Fibroblast of lung (primary cell): Measurements from ENCODE around the gene KDM3A.

Source experiments
- EZH2 ChIP-seq: IDR thresholded peaks from 2 replicates; pipeline ENCODE4 v1.5.1; 2012; ENCODE audit warnings: low read length, control low read depth, mild to moderate bottlenecking; ENCODE audit errors: missing control alignments
- TF ChIP-seq, protein P1 (sequence below), 2 donors: IDR thresholded peaks in 1 of 2; conservative IDR thresholded peaks in 1 of 2; 1 replicate in 1 of 2; 2 replicates in 1 of 2; pipeline ENCODE4 v1.5.1; 2011 to 2012; ENCODE audit warnings: low read length in 2 of 2, control low read depth in 1 of 2, inconsistent platforms in 1 of 2, low read depth in 1 of 2, mild to moderate bottlenecking in 1 of 2

DNA sequence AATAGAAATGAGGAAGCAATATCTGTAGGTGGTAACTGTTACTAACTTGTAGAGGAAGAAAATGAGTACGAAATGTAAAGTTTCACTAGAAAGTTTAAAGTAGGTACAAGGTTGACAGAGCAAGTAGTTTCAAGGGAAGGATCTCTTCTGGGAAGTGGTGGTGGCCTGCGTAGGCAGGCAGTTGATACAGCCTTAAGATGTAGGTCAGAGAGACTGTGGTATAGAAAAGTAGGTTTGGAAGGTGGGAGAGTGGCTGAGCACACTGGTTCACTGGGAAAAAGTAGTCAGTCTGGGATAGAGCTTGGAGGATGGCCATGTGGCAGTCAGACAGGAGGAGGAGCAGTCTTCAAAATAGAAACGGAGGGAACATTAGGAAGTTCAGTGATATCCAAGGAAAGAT, 23.5 kb downstream of the KDM3A start:
- TF ChIP-seq, protein P1, sequence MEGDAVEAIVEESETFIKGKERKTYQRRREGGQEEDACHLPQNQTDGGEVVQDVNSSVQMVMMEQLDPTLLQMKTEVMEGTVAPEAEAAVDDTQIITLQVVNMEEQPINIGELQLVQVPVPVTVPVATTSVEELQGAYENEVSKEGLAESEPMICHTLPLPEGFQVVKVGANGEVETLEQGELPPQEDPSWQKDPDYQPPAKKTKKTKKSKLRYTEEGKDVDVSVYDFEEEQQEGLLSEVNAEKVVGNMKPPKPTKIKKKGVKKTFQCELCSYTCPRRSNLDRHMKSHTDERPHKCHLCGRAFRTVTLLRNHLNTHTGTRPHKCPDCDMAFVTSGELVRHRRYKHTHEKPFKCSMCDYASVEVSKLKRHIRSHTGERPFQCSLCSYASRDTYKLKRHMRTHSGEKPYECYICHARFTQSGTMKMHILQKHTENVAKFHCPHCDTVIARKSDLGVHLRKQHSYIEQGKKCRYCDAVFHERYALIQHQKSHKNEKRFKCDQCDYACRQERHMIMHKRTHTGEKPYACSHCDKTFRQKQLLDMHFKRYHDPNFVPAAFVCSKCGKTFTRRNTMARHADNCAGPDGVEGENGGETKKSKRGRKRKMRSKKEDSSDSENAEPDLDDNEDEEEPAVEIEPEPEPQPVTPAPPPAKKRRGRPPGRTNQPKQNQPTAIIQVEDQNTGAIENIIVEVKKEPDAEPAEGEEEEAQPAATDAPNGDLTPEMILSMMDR (conservative IDR thresholded peaks at IDR 0.05 in 1 of 2, IDR thresholded peaks at IDR 0.05 in 1 of 2; ENCODE audit: low read depth in 1 of 2, low read length in 2 of 2), result no peak
- TF ChIP-seq EZH2, result no peak
